Neural cell (in vitro differentiated cells): ENCODE measurements around the gene GFAP.

Source experiments
- EP300 ChIP-seq: fragments of 450-650 bp; conservative IDR thresholded peaks from 2 replicates; pipeline ENCODE4 v1.6.1; 2014; ENCODE audit warnings: antibody characterized with exemption, mild to moderate bottlenecking, moderate library complexity; ENCODE audit not compliant: poor library complexity, severe bottlenecking
- EZH2 ChIP-seq: fragments of 200-600, 300-800 bp; shearing (Covaris generic), sonication (generic); IDR thresholded peaks from 2 replicates; pipeline ENCODE4 v1.6.1; 2014; ENCODE audit warnings: antibody characterized with exemption, low read length, borderline replicate concordance, mild to moderate bottlenecking; ENCODE audit not compliant: insufficient read depth, poor library complexity, severe bottlenecking
- RAD21 ChIP-seq: fragments of 450-650 bp; conservative IDR thresholded peaks from 2 replicates; pipeline ENCODE4 v1.6.1; 2014; ENCODE audit warnings: antibody characterized with exemption, mild to moderate bottlenecking, moderate library complexity
- TF ChIP-seq, protein P1 (sequence below): fragments of 450-650 bp; IDR thresholded peaks from 2 replicates; pipeline ENCODE4 v1.5.1; 2014; ENCODE audit warnings: antibody characterized with exemption, mild to moderate bottlenecking, moderate library complexity; ENCODE audit not compliant: poor library complexity, severe bottlenecking
- TF ChIP-seq, protein P2 (sequence below): IDR thresholded peaks from 2 replicates; pipeline ENCODE4 v1.6.1; 2012; ENCODE audit warnings: borderline replicate concordance

DNA sequence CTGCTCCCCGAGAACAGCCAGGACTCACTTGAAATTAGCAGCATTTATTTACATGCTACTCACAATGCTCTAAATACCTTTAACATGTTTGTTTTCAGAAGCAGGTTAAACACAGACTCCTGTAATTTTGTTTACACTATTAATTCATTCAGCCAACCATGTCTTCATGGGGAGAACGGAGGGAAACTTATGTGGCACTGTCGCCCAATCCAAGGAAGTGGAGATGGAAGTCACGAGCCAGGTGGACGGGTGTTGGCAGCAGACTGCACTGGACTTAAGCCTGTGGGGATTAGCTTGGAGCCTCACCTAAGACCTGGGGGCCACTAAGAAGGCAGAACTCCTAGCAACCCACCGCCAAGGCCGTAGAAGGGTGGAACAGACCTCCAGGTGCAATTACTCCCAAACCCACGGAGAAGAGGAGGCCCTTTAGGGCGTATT, 8.8 kb upstream of the GFAP start:
- no peak for TF ChIP-seq EP300
- TF ChIP-seq, protein P1, sequence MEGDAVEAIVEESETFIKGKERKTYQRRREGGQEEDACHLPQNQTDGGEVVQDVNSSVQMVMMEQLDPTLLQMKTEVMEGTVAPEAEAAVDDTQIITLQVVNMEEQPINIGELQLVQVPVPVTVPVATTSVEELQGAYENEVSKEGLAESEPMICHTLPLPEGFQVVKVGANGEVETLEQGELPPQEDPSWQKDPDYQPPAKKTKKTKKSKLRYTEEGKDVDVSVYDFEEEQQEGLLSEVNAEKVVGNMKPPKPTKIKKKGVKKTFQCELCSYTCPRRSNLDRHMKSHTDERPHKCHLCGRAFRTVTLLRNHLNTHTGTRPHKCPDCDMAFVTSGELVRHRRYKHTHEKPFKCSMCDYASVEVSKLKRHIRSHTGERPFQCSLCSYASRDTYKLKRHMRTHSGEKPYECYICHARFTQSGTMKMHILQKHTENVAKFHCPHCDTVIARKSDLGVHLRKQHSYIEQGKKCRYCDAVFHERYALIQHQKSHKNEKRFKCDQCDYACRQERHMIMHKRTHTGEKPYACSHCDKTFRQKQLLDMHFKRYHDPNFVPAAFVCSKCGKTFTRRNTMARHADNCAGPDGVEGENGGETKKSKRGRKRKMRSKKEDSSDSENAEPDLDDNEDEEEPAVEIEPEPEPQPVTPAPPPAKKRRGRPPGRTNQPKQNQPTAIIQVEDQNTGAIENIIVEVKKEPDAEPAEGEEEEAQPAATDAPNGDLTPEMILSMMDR: no peak
- TF ChIP-seq, protein P2, sequence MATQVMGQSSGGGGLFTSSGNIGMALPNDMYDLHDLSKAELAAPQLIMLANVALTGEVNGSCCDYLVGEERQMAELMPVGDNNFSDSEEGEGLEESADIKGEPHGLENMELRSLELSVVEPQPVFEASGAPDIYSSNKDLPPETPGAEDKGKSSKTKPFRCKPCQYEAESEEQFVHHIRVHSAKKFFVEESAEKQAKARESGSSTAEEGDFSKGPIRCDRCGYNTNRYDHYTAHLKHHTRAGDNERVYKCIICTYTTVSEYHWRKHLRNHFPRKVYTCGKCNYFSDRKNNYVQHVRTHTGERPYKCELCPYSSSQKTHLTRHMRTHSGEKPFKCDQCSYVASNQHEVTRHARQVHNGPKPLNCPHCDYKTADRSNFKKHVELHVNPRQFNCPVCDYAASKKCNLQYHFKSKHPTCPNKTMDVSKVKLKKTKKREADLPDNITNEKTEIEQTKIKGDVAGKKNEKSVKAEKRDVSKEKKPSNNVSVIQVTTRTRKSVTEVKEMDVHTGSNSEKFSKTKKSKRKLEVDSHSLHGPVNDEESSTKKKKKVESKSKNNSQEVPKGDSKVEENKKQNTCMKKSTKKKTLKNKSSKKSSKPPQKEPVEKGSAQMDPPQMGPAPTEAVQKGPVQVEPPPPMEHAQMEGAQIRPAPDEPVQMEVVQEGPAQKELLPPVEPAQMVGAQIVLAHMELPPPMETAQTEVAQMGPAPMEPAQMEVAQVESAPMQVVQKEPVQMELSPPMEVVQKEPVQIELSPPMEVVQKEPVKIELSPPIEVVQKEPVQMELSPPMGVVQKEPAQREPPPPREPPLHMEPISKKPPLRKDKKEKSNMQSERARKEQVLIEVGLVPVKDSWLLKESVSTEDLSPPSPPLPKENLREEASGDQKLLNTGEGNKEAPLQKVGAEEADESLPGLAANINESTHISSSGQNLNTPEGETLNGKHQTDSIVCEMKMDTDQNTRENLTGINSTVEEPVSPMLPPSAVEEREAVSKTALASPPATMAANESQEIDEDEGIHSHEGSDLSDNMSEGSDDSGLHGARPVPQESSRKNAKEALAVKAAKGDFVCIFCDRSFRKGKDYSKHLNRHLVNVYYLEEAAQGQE: no peak
- no peak for TF ChIP-seq EZH2
- no peak for TF ChIP-seq RAD21
